Amniotic stem cell (primary cell): ENCODE results near the gene GNPTAB.

Source experiments
- DNase-seq: peaks from one replicate; lab custom pipeline; 2025; lab: John Stamatoyannopoulos, UW

The GNPTAB gene

GRCh38 chr12:101804409-101804808, 26.4 kb downstream of the GNPTAB start:
- DNase-seq = no peak

- no peak for DNase-seq
Measured at GRCh38 chr12:101803978-101804377, 26.8 kb downstream of the GNPTAB start.

- no peak for DNase-seq
Measured at GRCh38 chr12:101802486-101802885, 28.3 kb downstream of the GNPTAB start.

GRCh38 chr12:101799774-101800173, 31.0 kb downstream of the GNPTAB start:
- DNase-seq = no peak

- no peak for DNase-seq
Measured at GRCh38 chr12:101795786-101796185, 35.0 kb downstream of the GNPTAB start.

- DNase-seq = no peak
Measured at GRCh38 chr12:101795013-101795412, 35.7 kb downstream of the GNPTAB start.

- DNase-seq = no peak
Measured at GRCh38 chr12:101794574-101794973, 36.2 kb downstream of the GNPTAB start.

GRCh38 chr12:101793401-101793800, 37.4 kb downstream of the GNPTAB start:
- DNase-seq = no peak

- DNase-seq = no peak
Measured at GRCh38 chr12:101792046-101792931, 38.5 kb downstream of the GNPTAB start.

- DNase-seq = no peak
Measured at GRCh38 chr12:101789171-101789570, 41.6 kb downstream of the GNPTAB start.

- no peak for DNase-seq
Measured at GRCh38 chr12:101785671-101786070, 45.1 kb downstream of the GNPTAB start.

GRCh38 chr12:101784376-101784775, 46.4 kb downstream of the GNPTAB start:
- no peak for DNase-seq

- DNase-seq = no peak
Measured at GRCh38 chr12:101783838-101784237, 46.9 kb downstream of the GNPTAB start.

GRCh38 chr12:101783150-101783549, 47.6 kb downstream of the GNPTAB start:
- no peak for DNase-seq

GRCh38 chr12:101782273-101782731, 48.5 kb downstream of the GNPTAB start:
- no peak for DNase-seq

- no peak for DNase-seq
Measured at GRCh38 chr12:101781834-101782233, 48.9 kb downstream of the GNPTAB start.

GRCh38 chr12:101780599-101780998, 50.2 kb downstream of the GNPTAB start:
- DNase-seq = no peak

- no peak for DNase-seq
Measured at GRCh38 chr12:101779626-101780025, 51.1 kb downstream of the GNPTAB start.

- no peak for DNase-seq
Measured at GRCh38 chr12:101779200-101779599, 51.6 kb downstream of the GNPTAB start.

GRCh38 chr12:101777978-101778377, 52.8 kb downstream of the GNPTAB start:
- DNase-seq = no peak

GRCh38 chr12:101777485-101777884, 53.3 kb downstream of the GNPTAB start:
- DNase-seq = no peak

GRCh38 chr12:101775816-101776215, 54.9 kb downstream of the GNPTAB start:
- no peak for DNase-seq

GRCh38 chr12:101773650-101774162, 57.1 kb downstream of the GNPTAB start:
- no peak for DNase-seq
